IMR-90 (cell line): ENCODE data around the gene SRP14. TPM values are rescaled to one million over a fixed set of nuclear protein-coding genes. Genes with fewer than 3 reads are reported as not detected.

Experiments
- ATAC-seq: fragments of 200-7000 bp; cut with Tn5 transposase; 2 replicates; pipeline ENCODE4 v1.9.1; 2020; ENCODE audit warnings: low read depth, mild to moderate bottlenecking, moderate library complexity
- BruUV-seq: library from RNA; stranded (reverse); fragments of 400-500 nt; replicated peaks from 2 replicates; lab custom pipeline; 2021; lab: Mats Ljungman, UMichigan
- CTCF ChIA-PET: fragments of 300-600 bp; formaldehyde crosslinking; extraction: SDS; loops from one replicate; lab custom pipeline; 2021; ENCODE audit warnings: antibody characterized with exemption; lab: Yijun Ruan, JAX
- POLR2A ChIA-PET: fragments of 300-600 bp; sonication (Branson Sonifier 250); formaldehyde crosslinking; loops from one replicate; lab custom pipeline; 2022; ENCODE audit warnings: antibody characterized with exemption; ENCODE audit not compliant: unreplicated experiment; lab: Charles Lee
- DNase-seq: peaks from one replicate; pipeline ENCODE4 v3.0.0; 2013
- H2AFZ ChIP-seq: replicated peaks from 2 replicates; pipeline ENCODE3; 2013; ENCODE audit warnings: low read length, mild to moderate bottlenecking; ENCODE audit not compliant: poor library complexity
- H2AK5ac ChIP-seq: 2 replicates; pipeline ENCODE4 v1.6.1; 2013; ENCODE audit warnings: low read depth, low read length, inconsistent platforms
- H2AK9ac ChIP-seq: replicated peaks from 2 replicates; pipeline ENCODE3; 2013; ENCODE audit warnings: mild to moderate bottlenecking, low read depth, low read length, moderate library complexity; ENCODE audit not compliant: poor library complexity
- H2BK120ac ChIP-seq: 2 replicates; pipeline ENCODE4 v1.6.1; 2013; ENCODE audit warnings: low read depth, low read length, inconsistent platforms
- H2BK15ac ChIP-seq: 3 replicates; pipeline ENCODE4 v1.6.1; 2013; ENCODE audit warnings: low read depth, low read length, inconsistent platforms
- H2BK20ac ChIP-seq: 2 replicates; pipeline ENCODE4 v1.6.1; 2013; ENCODE audit warnings: low read depth, mild to moderate bottlenecking, inconsistent platforms, low read length, moderate library complexity
- H2BK5ac ChIP-seq: 2 replicates; pipeline ENCODE4 v1.6.1; 2013; ENCODE audit warnings: mild to moderate bottlenecking, low read depth, low read length, inconsistent platforms; ENCODE audit not compliant: poor library complexity, severe bottlenecking
- H3K14ac ChIP-seq: replicated peaks from 2 replicates; pipeline ENCODE4 v1.6.1; 2013; ENCODE audit warnings: low read depth, low read length, inconsistent platforms
- H3K18ac ChIP-seq: 2 replicates; pipeline ENCODE4 v1.6.1; 2013; ENCODE audit warnings: low read depth, low read length, control low read depth
- H3K23ac ChIP-seq: 2 replicates; pipeline ENCODE4 v1.6.1; 2013; ENCODE audit warnings: low read depth, low read length, inconsistent platforms
- H3K27ac ChIP-seq: 2 replicates; pipeline ENCODE4 v1.5.1; 2013; ENCODE audit warnings: mild to moderate bottlenecking, control low read depth, low read length; ENCODE audit not compliant: insufficient read depth
- H3K27me3 ChIP-seq: 2 replicates; pipeline ENCODE4 v1.6.1; 2013; ENCODE audit warnings: low read length; ENCODE audit not compliant: control insufficient read depth, insufficient read depth
- H3K36me3 ChIP-seq: 2 replicates; pipeline ENCODE4 v1.6.1; 2013; ENCODE audit warnings: low read length, mixed read lengths; ENCODE audit not compliant: control insufficient read depth, insufficient read depth
- H3K4ac ChIP-seq: 2 replicates; pipeline ENCODE4 v1.6.1; 2013; ENCODE audit warnings: low read depth, low read length, inconsistent platforms
- H3K4me1 ChIP-seq: 2 replicates; pipeline ENCODE4 v1.6.1; 2013; ENCODE audit warnings: low read length, mixed read lengths; ENCODE audit not compliant: control insufficient read depth, insufficient read depth
- H3K4me2 ChIP-seq: 2 replicates; pipeline ENCODE4 v1.6.1; 2013; ENCODE audit warnings: low read depth, mild to moderate bottlenecking, control low read depth, low read length, moderate library complexity
- H3K4me3 ChIP-seq: 2 replicates; pipeline ENCODE4 v1.5.1; 2013; ENCODE audit warnings: low read depth, mild to moderate bottlenecking, control low read depth, low read length, moderate library complexity; ENCODE audit not compliant: insufficient read depth
- H3K56ac ChIP-seq: 2 replicates; pipeline ENCODE4 v1.6.1; 2013; ENCODE audit warnings: low read length, inconsistent platforms; ENCODE audit not compliant: insufficient read depth; ENCODE audit errors: extremely low read depth
- H3K79me1 ChIP-seq, 2 experiments: 2 replicates each; pipeline ENCODE4 v1.6.1; 2013; ENCODE audit warnings: low read length in 2 of 2, inconsistent platforms in 1 of 2, low read depth in 1 of 2
- H3K9ac ChIP-seq: 2 replicates; pipeline ENCODE4 v1.6.1; 2013; ENCODE audit warnings: low read depth, low read length, control low read depth
- H3K9me1 ChIP-seq: 2 replicates; pipeline ENCODE4 v1.6.1; 2013; ENCODE audit warnings: low read length, inconsistent platforms; ENCODE audit not compliant: insufficient read depth
- H3K9me3 ChIP-seq: 2 replicates; pipeline ENCODE4 v1.6.1; 2013; ENCODE audit warnings: low read length; ENCODE audit not compliant: control insufficient read depth, insufficient read depth
- H4K20me1 ChIP-seq: 2 replicates; pipeline ENCODE4 v1.6.1; 2013; ENCODE audit warnings: low read length, inconsistent platforms; ENCODE audit not compliant: insufficient read depth
- H4K5ac ChIP-seq: 2 replicates; pipeline ENCODE4 v1.6.1; 2013; ENCODE audit warnings: mild to moderate bottlenecking, low read depth, low read length, control low read depth
- H4K8ac ChIP-seq, 2 experiments: 2 replicates each; pipeline ENCODE4 v1.6.1; 2013; ENCODE audit warnings: low read depth in 2 of 2, low read length in 2 of 2, control low read depth in 1 of 2, inconsistent platforms in 1 of 2
- H4K91ac ChIP-seq: 2 replicates; pipeline ENCODE4 v1.6.1; 2013; ENCODE audit warnings: low read depth, low read length, inconsistent platforms; ENCODE audit not compliant: insufficient read depth
- BHLHE40 ChIP-seq: fragments of 150-350 bp; IDR thresholded peaks from 2 replicates; pipeline ENCODE4 v1.6.1; 2016; ENCODE audit warnings: mild to moderate bottlenecking, low read depth, low read length
- CEBPB ChIP-seq: IDR thresholded peaks from 2 replicates; pipeline ENCODE4 v1.6.1; 2012; ENCODE audit warnings: low read depth, low read length, improper control_type of control experiment
- CHD1 ChIP-seq: IDR thresholded peaks from 2 replicates; pipeline ENCODE4 v1.6.1; 2012; ENCODE audit warnings: low read depth, low read length, improper control_type of control experiment
- CTCF ChIP-seq: conservative IDR thresholded peaks from 2 replicates; pipeline ENCODE4 v1.5.1; 2012; ENCODE audit warnings: mild to moderate bottlenecking, low read depth, low read length, improper control_type of control experiment
- ELK1 ChIP-seq: fragments of 150-350 bp; IDR thresholded peaks from 2 replicates; pipeline ENCODE4 v1.6.1; 2016; ENCODE audit warnings: low read depth, mild to moderate bottlenecking, low read length, moderate library complexity, borderline replicate concordance
- FOS ChIP-seq: fragments of 150-350 bp; IDR thresholded peaks from 2 replicates; pipeline ENCODE4 v1.6.1; 2016; ENCODE audit warnings: low read depth, low read length
- MAFK ChIP-seq: IDR thresholded peaks from 2 replicates; pipeline ENCODE4 v1.6.1; 2012; ENCODE audit warnings: low read depth, low read length, improper control_type of control experiment
- MAZ ChIP-seq: IDR thresholded peaks from 2 replicates; pipeline ENCODE4 v1.6.1; 2012; ENCODE audit warnings: low read depth, mild to moderate bottlenecking, low read length, improper control_type of control experiment, moderate library complexity, borderline replicate concordance
- NFE2L2 ChIP-seq: fragments of 150-350 bp; IDR thresholded peaks from 2 replicates; pipeline ENCODE4 v1.6.1; 2016; ENCODE audit warnings: low read depth, mild to moderate bottlenecking, low read length
- POLR2A ChIP-seq: IDR thresholded peaks from 2 replicates; pipeline ENCODE4 v1.6.1; 2012; ENCODE audit warnings: mild to moderate bottlenecking, low read depth, low read length
- RAD21 ChIP-seq: IDR thresholded peaks from 2 replicates; pipeline ENCODE4 v1.6.1; 2012; ENCODE audit warnings: low read length, improper control_type of control experiment
- RCOR1 ChIP-seq: IDR thresholded peaks from 2 replicates; pipeline ENCODE4 v1.6.1; 2012; ENCODE audit warnings: mild to moderate bottlenecking, low read length, improper control_type of control experiment; ENCODE audit not compliant: insufficient replicate concordance
- RFX5 ChIP-seq: IDR thresholded peaks from 2 replicates; pipeline ENCODE4 v1.8.0; 2012; ENCODE audit warnings: low read depth, mild to moderate bottlenecking, low read length, moderate library complexity
- SMC3 ChIP-seq: fragments of 150-350 bp; IDR thresholded peaks from 2 replicates; pipeline ENCODE4 v1.6.1; 2016; ENCODE audit warnings: low read depth, mild to moderate bottlenecking, antibody characterized with exemption, low read length, moderate library complexity
- USF2 ChIP-seq: fragments of 150-350 bp; IDR thresholded peaks from 2 replicates; pipeline ENCODE4 v1.6.1; 2017; ENCODE audit warnings: mild to moderate bottlenecking, antibody characterized with exemption, low read length, low read depth
- WGBS, 2 experiments: methylation state at CpG; one replicate each; pipeline versions ENCODE4 v1.1.5 to v1.1.7; 2013; ENCODE audit warnings: missing lambda C conversion rate in 2 of 2; ENCODE audit not compliant: insufficient read length in 1 of 2; ENCODE audit errors: extremely low coverage in 2 of 2; 5-methylcytosine and 5-hydroxymethylcytosine counted together
- dilution Hi-C: fragments of 300-500 bp; cut with HindIII; formaldehyde crosslinking; loops from one replicate; pipeline ENCODE4 v1.14.3; 2018; ENCODE audit warnings: low sequenced_read_pairs; ENCODE audit not compliant: unreplicated experiment
- in situ Hi-C: fragments of 300-500 bp; cut with MboI; formaldehyde crosslinking; loops from 3 replicates; pipeline ENCODE4 v1.14.3; 2019; ENCODE audit warnings: low sequenced_read_pairs, inconsistent platforms, mixed read lengths
- intact Hi-C: fragments of 100-400 bp; cut with micrococcal nuclease; formaldehyde crosslinking; loops from 2 replicates; pipeline ENCODE4 v1.10.0; 2022
- polyA plus RNA-seq, 3 experiments: library from polyadenylated mRNA; depleted of rRNA; stranded (reverse); fragments of >200 nt; gene quantifications; 2 replicates each; pipeline ENCODE4 v1.2.3, GENCODE V29; 2012; ENCODE audit warnings: low replicate concordance in 1 of 3
- total RNA-seq: library from RNA; depleted of rRNA; stranded (reverse); fragments of >200 nt; gene quantifications from 2 replicates; pipeline ENCODE4 v1.2.3, GENCODE V29; 2012

The SRP14 gene
- total and polyA plus RNA-seq, 2 of the 4 experiments (the other 2 are of a cell fraction) = 106 to 295 TPM

- Histone ChIP-seq H3K4me2 (no peak overlapping the region), H3K4me3 (no peak overlapping the region), H3K4ac (no peak overlapping the region), H2AK5ac (no peak overlapping the region), H2BK120ac (no peak overlapping the region), H4K20me1 (no peaks in the 10 kb centered on the region), H3K4me1 (peaks cover 31% of the 10 kb centered on the region), H4K8ac (peak overlapping the region in 1 of 2 experiments; percentile 33; a peak in 1 of 4 replicates), H2BK5ac (no peak overlapping the region), H2BK20ac (no peak overlapping the region), H3K9ac (no peak overlapping the region), H2BK15ac (no peak overlapping the region), H3K56ac (no peak overlapping the region), H3K27me3 (no peaks in the 10 kb centered on the region), H4K5ac (no peak overlapping the region), H3K36me3 (no peaks in the 10 kb centered on the region), H3K9me1 (peaks cover 39% of the 10 kb centered on the region), H4K91ac (no peak overlapping the region), H3K27ac (no peak overlapping the region), H2AFZ (no peak overlapping the region), H3K18ac (no peak overlapping the region), H3K14ac (no peak overlapping the region), H2AK9ac (peak overlapping the region; percentile 6), H3K9me3 (no peaks in the 10 kb centered on the region), H3K79me1 (peaks cover 0 to 16% of the 10 kb centered on the region in 2 experiments; a peak in 1 of 4 replicates), H3K23ac (no peak overlapping the region)
- BruUV-seq = no TSS peak
- DNase-seq = no peak
- dilution Hi-C loops = no loop called here
- intact Hi-C loops = no loop called here
- no peak for ATAC-seq
- POLR2A ChIA-PET = no interaction called here
- 94% methylated on average over 3 of the region's 11 CpGs; no CpG with 5 or more reads in 1 of the 2 experiments for WGBS, 2 experiments
- CTCF ChIA-PET = interaction anchor here (1.1 to 1.5 kb wide), 3 partner anchors 45 to 61 kb away, joined by 3 to 6 read pairs (median 3); no protein-coding TSS in a partner anchor
- in situ Hi-C loops = no loop called here
- TF ChIP-seq MAFK = no peak
- no peak for TF ChIP-seq BHLHE40
- no peak for TF ChIP-seq NFE2L2
- no peak for TF ChIP-seq CEBPB
- no peak for TF ChIP-seq POLR2A
- no peak for TF ChIP-seq SMC3
- TF ChIP-seq CHD1 = no peak
- TF ChIP-seq RAD21 = no peak
- TF ChIP-seq ELK1 = no peak
- TF ChIP-seq USF2 = no peak
- no peak for TF ChIP-seq MAZ
- TF ChIP-seq CTCF = no peak
- TF ChIP-seq FOS = no peak
- no peak for TF ChIP-seq RFX5
- no peak for TF ChIP-seq RCOR1
Observed at GRCh38 chr15:40051616-40052415, 12.8 kb upstream of the SRP14 start.
